ENCODE measurements around the gene GABRR1. TPM values are rescaled to one million over a fixed set of nuclear protein-coding genes. Genes with fewer than 3 reads are reported as not detected.

Gene GABRR1
- total RNA-seq, 2 experiments from 2014 or later = not detected

- Histone ChIP-seq H3K27ac (ENCODE audit: low read depth, low read length, poor library complexity, severe bottlenecking) (no peak overlapping the region), H4K20me1 (ENCODE audit: insufficient read depth, low read length) (no peaks in the 10 kb centered on the region), H3K4me2 (ENCODE audit: low read length) (no peak overlapping the region), H3K9me3 (ENCODE audit: low read length) (no peaks in the 10 kb centered on the region), H2AFZ (ENCODE audit: low read length) (no peak overlapping the region), H3K4me3 (ENCODE audit: low read depth, low read length, poor library complexity, severe bottlenecking) (no peak overlapping the region), H3K79me2 (ENCODE audit: insufficient read depth, low read depth, low read length) (no peaks in the 10 kb centered on the region), H3K36me3 (ENCODE audit: insufficient read depth, low read length) (no peaks in the 10 kb centered on the region), H3K9me2 (ENCODE audit: insufficient read depth, low read length) (no peaks in the 10 kb centered on the region), H3K4me1 (ENCODE audit: insufficient read depth, low read length, poor library complexity, severe bottlenecking) (peaks cover 11% of the 10 kb centered on the region)
- POLR2A ChIA-PET = no interaction called here
- no peak for DNase-seq (ENCODE audit: low spot score)
- TF ChIP-seq EZH2phosphoT487 (IDR thresholded peaks at IDR 0.05; ENCODE audit: borderline replicate concordance, low read depth, low read length) (no peak), CTCF (conservative IDR thresholded peaks at IDR 0.05; ENCODE audit: low read length) (no peak)
- intact Hi-C loops (cut with micrococcal nuclease; ENCODE audit: unreplicated experiment) = no loop called here
- CTCF ChIA-PET (ENCODE audit: unreplicated experiment) = no interaction called here
- no TSS peak for BruUV-seq (replicated peaks)
Measured at GRCh38 chr6:89254569-89254968, 37.4 kb upstream of the GABRR1 start.

GRCh38 chr6:89252907-89253306 is 35.7 kb upstream of the GABRR1 start:
- no peaks in the 10 kb centered on the region for H4K20me1 ChIP-seq (ENCODE audit: insufficient read depth, low read length)
- no peak for DNase-seq (ENCODE audit: low spot score)
- H3K9me3 ChIP-seq (ENCODE audit: low read length) = no peaks in the 10 kb centered on the region
- no peak overlapping the region for H3K4me2 ChIP-seq (ENCODE audit: low read length)
- no peaks in the 10 kb centered on the region for H3K4me1 ChIP-seq (ENCODE audit: insufficient read depth, low read length, poor library complexity, severe bottlenecking)
- H3K27ac ChIP-seq (ENCODE audit: low read depth, low read length, poor library complexity, severe bottlenecking) = no peak overlapping the region
- no peak for TF ChIP-seq EZH2phosphoT487 (IDR thresholded peaks at IDR 0.05; ENCODE audit: borderline replicate concordance, low read depth, low read length)
- intact Hi-C loops (cut with micrococcal nuclease; ENCODE audit: unreplicated experiment) = no loop called here
- ChIA-PET POLR2A (interaction anchor here (1.1 kb wide), 1 partner anchor 16 kb away, joined by 3 read pairs; no protein-coding TSS in a partner anchor), CTCF (ENCODE audit: unreplicated experiment) (no interaction called here)
- no peak overlapping the region for H3K4me3 ChIP-seq (ENCODE audit: low read depth, low read length, poor library complexity, severe bottlenecking)
- no TSS peak for BruUV-seq (replicated peaks)
- no peak overlapping the region for H2AFZ ChIP-seq (ENCODE audit: low read length)
- H3K79me2 ChIP-seq (ENCODE audit: insufficient read depth, low read depth, low read length) = no peaks in the 10 kb centered on the region
- H3K36me3 ChIP-seq (ENCODE audit: insufficient read depth, low read length) = no peaks in the 10 kb centered on the region
- H3K9me2 ChIP-seq (ENCODE audit: insufficient read depth, low read length) = no peaks in the 10 kb centered on the region

GRCh38 chr6:89251976-89252375 is 34.8 kb upstream of the GABRR1 start:
- intact Hi-C loops (cut with micrococcal nuclease; ENCODE audit: unreplicated experiment) = no loop called here
- no peak for DNase-seq (ENCODE audit: low spot score)
- TF ChIP-seq EZH2phosphoT487 (IDR thresholded peaks at IDR 0.05; ENCODE audit: borderline replicate concordance, low read depth, low read length) (no peak), CTCF (conservative IDR thresholded peaks at IDR 0.05; ENCODE audit: low read length) (no peak)
- H2AFZ ChIP-seq (ENCODE audit: low read length) = no peak overlapping the region
- no peaks in the 10 kb centered on the region for H4K20me1 ChIP-seq (ENCODE audit: insufficient read depth, low read length)
- no peak overlapping the region for H3K4me3 ChIP-seq (ENCODE audit: low read depth, low read length, poor library complexity, severe bottlenecking)
- H3K9me2 ChIP-seq (ENCODE audit: insufficient read depth, low read length) = no peaks in the 10 kb centered on the region
- H3K36me3 ChIP-seq (ENCODE audit: insufficient read depth, low read length) = no peaks in the 10 kb centered on the region
- H3K79me2 ChIP-seq (ENCODE audit: insufficient read depth, low read depth, low read length) = no peaks in the 10 kb centered on the region
- 0 out of 2 replicates have a peak, but pooled peaks cover under 1% of the 10 kb centered on the region for H3K9me3 ChIP-seq (ENCODE audit: low read length)
- H3K4me1 ChIP-seq (ENCODE audit: insufficient read depth, low read length, poor library complexity, severe bottlenecking) = no peaks in the 10 kb centered on the region
- no TSS peak for BruUV-seq (replicated peaks)
- no peak overlapping the region for H3K4me2 ChIP-seq (ENCODE audit: low read length)
- CTCF ChIA-PET (ENCODE audit: unreplicated experiment) = no interaction called here
- no peak overlapping the region for H3K27ac ChIP-seq (ENCODE audit: low read depth, low read length, poor library complexity, severe bottlenecking)
- POLR2A ChIA-PET = no interaction called here

Data from OCI-LY7 (cell line).